HG03575 (cell line): ENCODE measurements around the gene FAM227A.
"Not testable (repeated sequence)": the region's sequence is repeated elsewhere in the genome, so short reads cannot be mapped to it uniquely, and the experiment has no call there.

Source experiments
- ATAC-seq: cut with Tn5 transposase; IDR thresholded peaks from one replicate; pipeline ENCODE4 v1.9.1; 2021; ENCODE audit not compliant: unreplicated experiment, insufficient number of reproducible peaks, low FRiP score; ENCODE audit errors: extremely low read depth

Gene FAM227A

DNA sequence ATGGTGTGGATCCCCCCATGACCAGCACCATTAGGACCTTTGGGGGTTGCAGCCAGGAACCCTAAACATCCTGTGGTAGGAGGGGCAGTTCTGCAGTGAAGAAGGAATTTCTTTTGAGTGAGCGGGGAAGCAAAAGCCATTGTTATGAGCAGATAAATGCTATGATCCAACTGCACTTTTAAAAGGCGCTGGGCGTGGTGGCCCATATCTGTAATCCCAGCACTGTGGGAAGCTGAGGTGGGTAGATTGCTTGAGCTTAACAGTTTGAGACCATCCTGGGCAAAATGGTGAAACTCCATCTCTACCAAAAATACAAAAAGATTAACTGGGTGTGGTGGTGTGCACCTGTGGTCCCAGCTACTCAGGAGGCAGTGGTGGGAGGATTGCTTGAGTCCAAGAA, 19.6 kb upstream of the FAM227A start:
- no peak for ATAC-seq

DNA sequence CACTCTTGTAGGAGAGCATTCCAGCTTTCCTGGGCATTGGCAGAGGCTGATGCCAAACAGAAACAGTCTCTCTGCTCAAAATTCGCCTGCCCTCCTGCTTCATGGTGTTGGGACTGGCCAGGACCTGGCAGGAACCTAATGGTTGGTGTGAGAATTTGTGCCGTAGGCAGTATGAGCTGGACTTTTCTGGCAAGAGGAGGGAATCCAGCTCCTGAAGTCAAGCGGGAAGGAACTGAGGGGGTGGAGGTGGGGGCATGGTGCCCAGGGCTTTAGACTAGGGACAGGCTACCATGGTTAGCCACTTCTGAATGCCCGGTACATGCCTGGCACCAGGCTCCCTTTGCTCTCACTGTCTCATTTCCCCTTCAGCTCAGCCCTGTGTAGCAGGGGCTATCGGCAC, 18.7 kb upstream of the FAM227A start:
- no peak for ATAC-seq

DNA sequence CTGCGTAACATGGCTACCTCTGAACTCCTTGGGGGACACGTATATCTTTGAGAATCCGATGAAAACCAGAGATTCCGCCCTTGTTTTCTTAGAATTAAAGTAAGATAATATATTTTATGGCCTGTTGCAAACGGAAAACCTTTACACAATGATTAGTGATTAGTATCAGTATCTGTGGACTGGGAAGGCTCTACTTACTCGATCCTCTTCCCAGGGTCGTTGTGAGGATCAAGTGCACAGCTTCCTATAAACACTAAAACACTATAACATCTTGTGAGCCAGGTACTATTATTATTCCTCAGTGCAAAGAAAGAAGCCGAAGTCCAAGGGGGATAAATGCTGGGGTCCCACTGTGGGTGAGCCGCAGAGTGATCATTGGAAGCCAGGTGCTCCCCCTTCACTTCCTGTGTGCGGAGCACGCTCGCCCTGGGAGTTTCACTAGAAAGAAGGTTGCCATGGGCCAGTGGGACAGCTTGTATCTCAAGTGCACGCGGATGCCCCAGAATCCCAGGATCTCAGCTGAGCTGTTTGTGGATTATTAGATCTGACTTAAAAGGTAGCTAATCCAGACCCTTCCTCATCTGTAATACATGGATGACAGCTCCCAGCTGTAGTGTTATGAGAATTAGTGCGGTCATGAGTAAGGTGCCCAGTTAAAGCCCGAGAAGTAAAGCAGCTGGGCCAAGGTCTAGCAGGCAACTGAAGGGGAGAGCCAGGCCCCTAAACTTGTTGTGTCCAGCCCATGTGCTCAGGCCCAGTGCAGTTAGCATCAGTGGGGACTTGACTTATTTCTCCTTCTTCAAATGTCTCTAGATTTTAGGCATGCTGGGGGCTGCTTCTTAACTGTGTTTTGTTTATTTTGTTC, 1.1 kb upstream of the FAM227A start:
- ATAC-seq: no peak

DNA sequence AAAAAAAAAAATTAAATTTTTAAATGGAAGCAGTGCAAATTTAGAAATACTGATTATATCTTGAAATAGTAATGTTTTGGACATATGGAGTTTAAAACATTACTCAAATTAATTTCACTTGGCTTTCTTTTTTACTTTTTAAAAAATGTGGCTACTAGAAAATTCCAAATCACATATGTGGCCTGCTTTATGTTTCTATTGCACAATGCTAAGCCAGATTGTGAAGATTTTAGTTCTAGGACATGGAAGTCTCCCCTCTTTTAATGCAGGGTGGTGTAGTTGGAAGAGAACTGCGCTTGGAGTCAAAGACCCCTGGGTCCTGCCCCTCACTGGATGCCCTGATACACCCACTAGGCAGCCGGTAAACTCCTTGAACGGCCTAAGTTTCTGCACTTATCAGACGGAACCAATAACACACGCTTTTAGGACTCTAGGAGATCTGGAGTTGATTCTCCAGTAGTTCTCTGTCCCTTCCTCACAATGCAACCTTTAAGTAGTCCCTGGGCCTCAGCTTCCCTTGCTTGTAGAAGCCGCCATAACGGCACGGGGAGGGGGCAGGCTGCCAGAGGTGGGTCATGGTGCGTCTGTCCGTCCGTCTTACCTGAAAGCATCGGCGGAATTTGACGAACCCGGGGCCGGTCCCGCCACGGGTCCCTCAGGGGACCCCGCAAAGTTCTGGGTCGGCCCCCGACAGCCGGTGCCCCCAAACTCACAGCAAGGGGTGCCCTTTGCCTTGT, 505 bp downstream of the FAM227A start:
- ATAC-seq: no peak

DNA sequence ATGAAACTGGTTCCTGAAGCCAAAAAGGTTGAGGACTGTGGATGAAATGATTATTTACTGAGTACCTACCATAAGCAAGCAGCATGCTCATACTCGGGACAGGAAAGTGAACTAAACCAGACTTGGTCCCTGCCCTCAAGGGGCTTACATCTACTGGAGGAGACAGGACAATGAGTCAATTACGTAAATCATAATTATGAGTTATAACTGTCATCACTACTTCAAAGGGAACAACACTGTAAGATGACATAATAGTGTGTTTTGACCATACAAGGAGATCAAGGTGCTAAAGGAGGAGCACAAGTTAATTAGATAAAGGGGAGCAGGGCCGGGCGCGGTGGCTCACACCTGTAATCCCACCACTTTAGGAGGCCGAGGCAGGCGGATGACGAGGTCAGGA, 2.5 kb downstream of the FAM227A start:
- no peak for ATAC-seq

DNA sequence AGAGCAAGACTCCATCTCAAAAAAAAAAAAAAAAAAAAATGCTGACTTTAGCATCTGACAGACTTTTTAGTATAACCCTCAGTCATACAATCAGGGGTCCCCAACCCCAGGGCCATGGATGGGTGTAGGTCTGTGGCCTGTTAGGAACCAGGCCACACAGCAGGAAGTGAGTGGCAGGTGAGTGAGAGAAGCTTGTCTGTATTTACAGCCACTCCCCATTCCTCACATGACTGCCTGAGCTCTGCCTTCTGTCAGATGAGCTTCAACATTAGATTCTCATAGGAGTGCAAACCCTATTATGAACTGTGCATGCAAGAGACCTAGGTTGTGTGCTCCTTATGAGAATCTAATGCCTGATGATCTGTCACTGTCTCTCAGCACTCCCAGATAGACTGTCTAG, 3.3 kb downstream of the FAM227A start:
- no peak for ATAC-seq

DNA sequence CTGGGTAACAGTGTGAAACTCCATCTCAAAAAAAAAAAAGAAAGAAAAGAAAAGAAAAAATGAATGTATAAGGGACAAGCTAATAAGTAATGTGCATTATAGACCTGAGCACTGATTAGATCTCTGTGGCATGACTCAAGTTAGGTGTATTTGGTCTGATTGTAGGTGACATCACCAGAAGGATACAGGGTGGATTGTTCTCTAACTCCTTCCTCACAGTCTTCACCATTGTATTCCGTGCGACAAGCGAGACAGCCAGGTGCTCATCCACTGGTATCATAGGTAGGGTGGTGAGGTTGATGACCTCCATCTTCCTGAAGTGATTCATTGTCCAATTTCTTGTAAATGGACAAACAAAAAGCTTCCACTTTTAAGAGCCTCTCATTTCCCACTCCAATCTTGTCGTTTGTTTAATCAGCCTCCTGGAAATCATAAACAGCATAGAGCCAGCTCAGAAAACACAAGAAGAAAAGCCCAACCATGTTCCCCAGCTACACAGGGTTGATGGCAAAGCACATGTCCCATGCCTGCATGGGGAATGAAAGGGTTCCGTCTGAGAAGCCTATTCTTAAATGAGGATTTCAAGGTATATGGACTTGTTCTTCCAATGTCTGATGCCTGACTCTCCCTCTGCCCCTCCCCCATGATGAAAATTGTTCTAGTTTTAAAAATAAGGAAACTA, 6.2 kb downstream of the FAM227A start:
- ATAC-seq: no peak

DNA sequence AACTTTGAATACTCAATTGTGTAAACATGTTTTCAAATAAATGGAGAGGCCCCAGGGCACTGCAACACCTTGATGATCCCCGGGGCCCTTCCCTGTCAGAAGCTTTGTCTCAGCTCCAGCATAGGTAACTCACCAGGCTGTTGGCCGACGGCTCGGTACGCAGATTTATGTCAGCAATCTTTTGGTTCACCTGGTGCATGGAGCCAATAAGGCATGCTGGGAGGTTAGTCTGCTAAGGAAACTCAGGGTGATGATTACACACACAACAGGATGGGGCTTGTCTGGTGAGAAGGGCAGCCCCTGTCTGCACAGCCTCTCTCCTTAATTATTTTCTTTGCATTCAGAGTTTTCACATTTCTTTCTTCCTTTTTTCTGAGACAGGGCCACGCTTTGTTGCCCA, 10.8 kb downstream of the FAM227A start:
- ATAC-seq: no peak

DNA sequence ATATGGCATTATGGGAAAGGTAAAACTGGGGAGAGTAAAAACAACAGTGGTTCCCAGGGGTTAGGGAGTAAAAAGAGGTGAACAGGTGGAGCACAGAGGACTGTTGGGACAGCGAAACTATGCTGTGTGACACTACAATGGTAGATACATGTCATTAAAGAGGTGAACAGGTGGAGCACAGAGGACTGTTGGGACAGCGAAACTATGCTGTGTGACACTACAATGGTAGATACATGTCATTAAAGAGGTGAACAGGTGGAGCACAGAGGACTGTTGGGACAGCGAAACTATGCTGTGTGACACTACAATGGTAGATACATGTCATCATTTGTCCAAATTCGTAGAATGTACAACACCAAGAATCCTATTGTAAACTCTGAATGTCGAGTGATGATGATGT, 11.9 kb downstream of the FAM227A start:
- not testable (repeated sequence) for ATAC-seq

DNA sequence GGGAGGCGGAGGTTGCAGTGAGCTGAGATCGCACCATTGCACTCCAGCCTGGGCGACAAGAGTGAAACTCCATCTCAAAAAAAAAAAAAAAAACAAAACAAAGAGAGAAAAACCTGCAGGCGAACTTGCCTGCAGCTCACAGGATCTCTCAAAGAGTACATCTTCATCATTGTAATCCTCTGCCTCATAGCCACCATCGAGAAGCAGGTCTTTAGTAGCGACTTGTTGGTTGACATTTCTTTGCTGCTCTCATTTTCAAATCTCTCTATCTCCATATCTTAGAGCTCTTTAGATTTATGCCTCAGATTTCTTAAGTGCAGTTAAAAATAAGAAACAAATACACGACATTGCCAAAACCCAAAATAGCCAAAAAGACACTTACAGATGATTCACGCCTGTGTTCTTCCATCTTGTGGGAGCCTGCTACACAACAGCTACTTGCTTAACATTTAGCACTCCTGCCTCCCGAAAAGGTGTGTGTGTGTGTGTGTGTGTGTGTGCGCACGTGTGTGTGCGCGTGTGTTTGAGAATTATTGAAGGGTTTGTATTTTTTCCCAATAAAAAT, 14.6 kb downstream of the FAM227A start:
- ATAC-seq: no peak

DNA sequence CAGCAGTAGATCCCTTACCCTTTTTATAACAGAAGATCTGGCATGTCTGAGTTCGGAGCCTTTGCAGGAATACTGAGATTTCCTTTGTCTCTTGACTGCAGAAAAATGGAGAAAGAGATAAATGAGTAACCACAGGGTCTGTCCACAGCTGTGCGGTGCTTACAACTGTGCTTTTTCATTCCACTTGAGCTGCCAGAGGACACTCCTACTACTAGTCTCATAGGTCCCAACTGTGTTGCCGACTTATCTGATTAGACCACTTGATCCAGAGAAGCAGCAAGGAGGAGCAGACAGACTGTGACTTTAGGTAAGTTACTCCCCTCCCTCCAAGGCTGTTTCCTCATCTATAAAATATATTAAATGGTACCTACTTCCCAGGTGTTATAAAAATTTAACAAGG, 17.5 kb downstream of the FAM227A start:
- ATAC-seq: no peak

DNA sequence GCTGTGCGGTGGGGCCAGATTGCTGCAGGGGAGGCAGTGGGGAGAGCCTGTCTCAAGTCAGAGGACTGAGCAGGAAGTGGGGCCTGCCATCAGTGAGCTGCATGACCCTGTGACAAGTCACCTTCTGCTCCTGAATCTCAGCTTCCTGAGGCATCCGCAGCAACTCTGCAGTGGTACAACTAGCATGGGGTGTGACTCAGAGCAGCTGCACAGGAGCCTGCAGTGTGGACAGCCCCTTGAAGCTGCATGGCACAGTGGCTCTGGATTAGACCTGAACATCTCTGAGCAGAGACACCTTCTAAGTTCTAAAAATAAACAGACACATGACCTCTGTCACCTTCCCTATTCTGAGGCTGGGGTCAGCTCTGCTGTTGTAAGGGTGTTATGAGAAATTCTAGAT, 18.0 kb downstream of the FAM227A start:
- no peak for ATAC-seq

DNA sequence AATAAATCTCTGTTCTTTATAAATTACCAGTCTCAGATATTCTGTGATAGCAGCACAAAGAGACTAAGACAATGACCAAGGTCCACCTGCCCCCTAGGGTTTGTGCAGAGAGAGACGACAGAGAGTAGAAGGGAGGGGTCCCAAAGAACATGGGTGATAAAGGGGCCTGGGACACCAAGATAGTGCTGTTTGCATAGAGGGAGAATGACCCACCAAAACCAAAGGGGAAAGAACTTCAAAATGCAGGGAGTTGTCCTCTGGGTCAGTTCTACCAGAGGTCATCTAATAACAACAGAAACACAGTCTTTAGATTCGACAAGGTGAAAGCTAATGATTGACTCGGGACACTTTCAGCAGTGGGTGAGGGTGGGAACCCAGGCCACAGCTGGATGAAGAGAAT, 23.7 kb downstream of the FAM227A start:
- no peak for ATAC-seq

DNA sequence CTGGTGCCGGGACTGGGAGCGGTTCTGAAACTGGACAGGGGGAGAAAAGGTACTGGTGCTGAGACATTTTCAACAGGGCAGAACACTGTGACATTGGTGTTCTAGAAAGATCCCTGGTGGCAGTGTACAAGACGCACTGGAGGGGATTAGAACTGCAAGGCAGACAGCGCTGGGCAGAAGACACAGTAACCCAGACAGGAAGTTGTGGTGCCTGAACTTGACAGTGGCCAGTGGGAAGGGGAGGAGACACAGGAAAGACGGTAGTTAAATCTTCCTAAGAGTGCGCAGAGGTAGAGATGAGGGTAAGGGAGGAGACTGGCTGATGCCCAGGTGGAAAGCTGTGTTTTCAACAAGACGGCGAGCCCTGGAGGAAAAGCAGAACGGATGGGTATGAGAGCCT, 24.5 kb downstream of the FAM227A start:
- ATAC-seq: no peak

DNA sequence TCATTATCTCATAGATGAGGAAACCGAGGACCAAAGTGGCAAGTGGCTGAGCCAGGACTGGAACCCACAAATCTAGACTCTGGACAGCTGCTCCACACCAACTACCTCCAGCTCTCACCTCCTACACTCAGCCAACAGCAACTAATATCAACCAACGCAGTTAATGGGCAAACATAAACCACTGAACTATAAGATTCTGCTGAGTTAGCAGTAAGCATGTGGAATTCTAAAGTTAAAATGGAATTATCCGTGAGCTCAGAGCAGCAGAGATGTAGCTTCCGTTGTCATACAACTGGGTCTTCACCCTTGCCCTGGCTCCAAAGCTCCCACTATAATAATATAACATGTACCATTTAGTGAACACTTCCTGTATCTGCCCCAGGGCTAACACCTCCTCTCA, 27.1 kb downstream of the FAM227A start:
- ATAC-seq: no peak

DNA sequence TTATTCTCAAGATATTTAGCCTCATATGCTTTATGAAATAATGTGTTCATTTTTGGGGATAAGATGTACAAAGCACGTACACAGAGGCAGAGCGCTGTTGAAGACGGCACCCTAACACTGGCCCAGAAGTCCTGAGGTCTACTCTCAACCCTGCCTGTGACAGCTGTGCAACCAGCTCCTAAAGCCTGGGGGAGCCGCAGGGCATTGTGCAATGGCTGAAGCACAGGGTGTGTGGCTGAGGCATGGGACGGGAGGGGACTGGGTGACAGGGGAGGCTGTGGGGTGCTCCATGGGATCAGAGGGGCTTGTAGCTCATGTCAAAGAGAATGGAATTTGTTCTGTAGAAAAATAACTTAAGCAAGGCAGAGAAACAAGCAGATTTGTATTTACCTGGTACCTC, 27.7 kb downstream of the FAM227A start:
- ATAC-seq: no peak

DNA sequence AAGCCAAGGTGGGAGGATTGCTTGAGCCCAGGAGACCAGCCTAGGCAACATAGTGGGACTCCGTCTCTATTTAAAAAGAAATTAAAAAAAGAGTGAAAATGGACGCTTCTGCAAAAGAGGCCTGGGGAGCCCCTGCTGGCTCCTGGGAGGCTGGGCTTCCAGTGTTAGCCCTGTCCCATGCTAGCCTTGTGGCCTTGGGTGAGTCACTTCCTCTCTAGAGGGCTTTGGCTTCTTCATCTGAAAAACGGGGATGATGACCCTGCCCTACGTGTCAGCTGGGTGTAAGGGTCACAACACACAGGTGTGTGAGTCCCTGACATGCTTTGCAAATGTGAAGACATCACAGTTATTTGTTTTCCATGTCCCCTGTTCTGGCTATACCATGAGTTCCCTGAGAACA, 32.8 kb downstream of the FAM227A start:
- ATAC-seq: no peak

DNA sequence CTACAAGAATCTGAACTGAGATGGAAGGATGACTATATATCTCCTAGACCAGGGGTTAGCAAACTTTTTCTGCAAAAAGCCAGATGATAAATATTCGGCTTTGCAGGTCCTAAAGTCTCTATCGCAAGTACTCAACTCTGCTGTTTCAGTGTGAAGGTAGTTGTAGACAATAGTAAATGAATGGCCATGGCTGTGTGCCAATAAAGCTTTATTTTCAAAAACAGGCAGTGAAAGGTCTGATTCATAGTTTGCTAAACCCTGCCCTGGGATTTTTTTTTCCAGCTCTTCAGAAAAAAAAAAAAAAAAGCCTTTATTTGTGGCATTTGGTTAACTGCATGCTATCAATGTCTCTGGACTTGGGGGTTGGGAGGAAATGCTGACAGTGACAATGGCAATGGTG, 37.5 kb downstream of the FAM227A start:
- no peak for ATAC-seq

DNA sequence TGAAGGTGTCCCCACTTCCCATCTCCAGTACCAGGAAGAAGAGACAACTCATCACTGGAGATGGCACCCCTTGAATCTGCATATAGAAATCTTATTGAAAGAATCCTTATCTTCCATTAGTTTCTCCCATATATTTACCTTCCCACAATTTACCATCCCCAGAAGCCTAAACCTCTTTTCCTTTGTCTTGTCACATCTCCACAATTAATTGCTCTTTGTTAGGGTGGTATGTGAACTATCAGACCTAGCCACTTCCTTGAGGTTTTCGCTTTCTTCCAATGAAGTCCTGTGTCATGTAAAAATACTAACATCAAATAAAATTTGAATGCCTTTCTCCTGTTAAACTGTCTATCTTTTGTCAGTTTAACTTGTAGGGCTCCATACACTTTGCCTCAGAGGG, 37.9 kb downstream of the FAM227A start:
- no peak for ATAC-seq

DNA sequence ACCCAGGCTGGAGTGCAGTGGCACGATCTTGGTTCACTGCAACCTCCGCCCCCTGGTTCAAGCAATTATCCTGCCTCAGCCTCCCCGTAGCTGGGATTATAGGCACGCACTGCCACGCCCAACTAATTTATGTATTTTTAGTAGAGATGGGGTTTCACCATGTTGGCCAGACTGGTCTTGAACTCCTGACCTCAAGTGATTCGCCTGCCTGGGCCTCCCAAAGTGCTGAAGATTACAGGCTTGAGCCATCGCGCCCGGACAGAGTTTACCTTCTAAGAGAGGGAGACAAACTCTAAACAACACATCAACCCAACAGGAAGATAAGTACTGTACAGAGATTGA, 41.2 kb downstream of the FAM227A start:
- not testable (repeated sequence) for ATAC-seq
